Measurements from ENCODE around the gene OFD1.

GRCh38 chrX:13693341-13693961 lies 41.1 kb upstream of the OFD1 start:
- TF ChIP-seq, protein P1, sequence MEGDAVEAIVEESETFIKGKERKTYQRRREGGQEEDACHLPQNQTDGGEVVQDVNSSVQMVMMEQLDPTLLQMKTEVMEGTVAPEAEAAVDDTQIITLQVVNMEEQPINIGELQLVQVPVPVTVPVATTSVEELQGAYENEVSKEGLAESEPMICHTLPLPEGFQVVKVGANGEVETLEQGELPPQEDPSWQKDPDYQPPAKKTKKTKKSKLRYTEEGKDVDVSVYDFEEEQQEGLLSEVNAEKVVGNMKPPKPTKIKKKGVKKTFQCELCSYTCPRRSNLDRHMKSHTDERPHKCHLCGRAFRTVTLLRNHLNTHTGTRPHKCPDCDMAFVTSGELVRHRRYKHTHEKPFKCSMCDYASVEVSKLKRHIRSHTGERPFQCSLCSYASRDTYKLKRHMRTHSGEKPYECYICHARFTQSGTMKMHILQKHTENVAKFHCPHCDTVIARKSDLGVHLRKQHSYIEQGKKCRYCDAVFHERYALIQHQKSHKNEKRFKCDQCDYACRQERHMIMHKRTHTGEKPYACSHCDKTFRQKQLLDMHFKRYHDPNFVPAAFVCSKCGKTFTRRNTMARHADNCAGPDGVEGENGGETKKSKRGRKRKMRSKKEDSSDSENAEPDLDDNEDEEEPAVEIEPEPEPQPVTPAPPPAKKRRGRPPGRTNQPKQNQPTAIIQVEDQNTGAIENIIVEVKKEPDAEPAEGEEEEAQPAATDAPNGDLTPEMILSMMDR (IDR thresholded peaks at IDR 0.05) = no peak
- TF ChIP-seq POLR2A (IDR thresholded peaks at IDR 0.05) = no peak
